Measurements from ENCODE around the gene KCNT2. TPM values are rescaled to one million over a fixed set of nuclear protein-coding genes. Genes with fewer than 3 reads are reported as not detected.

Gene KCNT2
- total and polyA plus RNA-seq, 9 donors = 4.8 to 10.6 (median 8.4) TPM

- Histone ChIP-seq H3K27me3 (ENCODE audit: control insufficient read depth, insufficient read depth, low read length) (no peaks in the 10 kb centered on the region), H3K27ac (ENCODE audit: low read length) (no peak overlapping the region), H3K9me3 (replicated peaks; ENCODE audit: control insufficient read depth, low read depth, low read length) (no peaks in the 10 kb centered on the region), H3K4me1 (ENCODE audit: control insufficient read depth, insufficient read depth, low read length) (no peaks in the 10 kb centered on the region), H3K36me3 (ENCODE audit: control insufficient read depth, insufficient read depth, low read length) (no peaks in the 10 kb centered on the region), H3K4me3 (ENCODE audit: low read length) (no peak overlapping the region)
- DNase-seq = no peak
- WGBS (ENCODE audit: insufficient coverage) = no CpG with 5 or more reads among the region's 2 CpGs
Observed at GRCh38 chr1:196438329-196438728, 169.9 kb downstream of the KCNT2 start.

GRCh38 chr1:196437671-196438070 is 170.6 kb downstream of the KCNT2 start:
- Histone ChIP-seq H3K27ac (ENCODE audit: low read length) (no peak overlapping the region), H3K4me1 (ENCODE audit: control insufficient read depth, insufficient read depth, low read length) (no peaks in the 10 kb centered on the region), H3K36me3 (ENCODE audit: control insufficient read depth, insufficient read depth, low read length) (no peaks in the 10 kb centered on the region), H3K4me3 (ENCODE audit: low read length) (no peak overlapping the region), H3K9me3 (replicated peaks; ENCODE audit: control insufficient read depth, low read depth, low read length) (no peaks in the 10 kb centered on the region), H3K27me3 (ENCODE audit: control insufficient read depth, insufficient read depth, low read length) (no peaks in the 10 kb centered on the region)
- DNase-seq = no peak

GRCh38 chr1:196433000-196433399 is 175.2 kb downstream of the KCNT2 start:
- no peaks in the 10 kb centered on the region for H3K27me3 ChIP-seq (ENCODE audit: control insufficient read depth, insufficient read depth, low read length)
- H3K4me1 ChIP-seq (ENCODE audit: control insufficient read depth, insufficient read depth, low read length) = no peaks in the 10 kb centered on the region
- no peaks in the 10 kb centered on the region for H3K36me3 ChIP-seq (ENCODE audit: control insufficient read depth, insufficient read depth, low read length)
- no peak overlapping the region for H3K4me3 ChIP-seq (ENCODE audit: low read length)
- no peak overlapping the region for H3K27ac ChIP-seq (ENCODE audit: low read length)
- DNase-seq = no peak
- no peaks in the 10 kb centered on the region for H3K9me3 ChIP-seq (replicated peaks; ENCODE audit: control insufficient read depth, low read depth, low read length)

GRCh38 chr1:196427976-196428734 is 180.1 kb downstream of the KCNT2 start:
- Histone ChIP-seq H3K9me3 (replicated peaks; ENCODE audit: control insufficient read depth, low read depth, low read length) (no peaks in the 10 kb centered on the region), H3K27me3 (ENCODE audit: control insufficient read depth, insufficient read depth, low read length) (no peaks in the 10 kb centered on the region), H3K4me3 (ENCODE audit: low read length) (no peak overlapping the region), H3K36me3 (ENCODE audit: control insufficient read depth, insufficient read depth, low read length) (no peaks in the 10 kb centered on the region), H3K27ac (ENCODE audit: low read length) (no peak overlapping the region), H3K4me1 (ENCODE audit: control insufficient read depth, insufficient read depth, low read length) (no peaks in the 10 kb centered on the region)
- no peak for DNase-seq
- WGBS (ENCODE audit: insufficient coverage) = no CpG with 5 or more reads among the region's 5 CpGs

- WGBS (ENCODE audit: insufficient coverage) = no CpG with 5 or more reads among the region's 1 CpG
- Histone ChIP-seq H3K27ac (ENCODE audit: low read length) (no peak overlapping the region), H3K36me3 (ENCODE audit: control insufficient read depth, insufficient read depth, low read length) (no peaks in the 10 kb centered on the region), H3K4me1 (ENCODE audit: control insufficient read depth, insufficient read depth, low read length) (no peaks in the 10 kb centered on the region), H3K4me3 (ENCODE audit: low read length) (no peak overlapping the region), H3K9me3 (replicated peaks; ENCODE audit: control insufficient read depth, low read depth, low read length) (no peaks in the 10 kb centered on the region), H3K27me3 (ENCODE audit: control insufficient read depth, insufficient read depth, low read length) (no peaks in the 10 kb centered on the region)
- no peak for DNase-seq
Observed at GRCh38 chr1:196425513-196425912, 182.7 kb downstream of the KCNT2 start.

GRCh38 chr1:196423612-196424011 is 184.6 kb downstream of the KCNT2 start:
- no peak overlapping the region for H3K27ac ChIP-seq (ENCODE audit: low read length)
- no peaks in the 10 kb centered on the region for H3K9me3 ChIP-seq (replicated peaks; ENCODE audit: control insufficient read depth, low read depth, low read length)
- H3K27me3 ChIP-seq (ENCODE audit: control insufficient read depth, insufficient read depth, low read length) = no peaks in the 10 kb centered on the region
- no peak overlapping the region for H3K4me3 ChIP-seq (ENCODE audit: low read length)
- H3K36me3 ChIP-seq (ENCODE audit: control insufficient read depth, insufficient read depth, low read length) = no peaks in the 10 kb centered on the region
- DNase-seq = peak; percentile 13
- no peaks in the 10 kb centered on the region for H3K4me1 ChIP-seq (ENCODE audit: control insufficient read depth, insufficient read depth, low read length)

- Histone ChIP-seq H3K27ac (ENCODE audit: low read length) (no peak overlapping the region), H3K4me3 (ENCODE audit: low read length) (no peak overlapping the region), H3K36me3 (ENCODE audit: control insufficient read depth, insufficient read depth, low read length) (no peaks in the 10 kb centered on the region), H3K9me3 (replicated peaks; ENCODE audit: control insufficient read depth, low read depth, low read length) (no peaks in the 10 kb centered on the region), H3K4me1 (ENCODE audit: control insufficient read depth, insufficient read depth, low read length) (no peaks in the 10 kb centered on the region), H3K27me3 (ENCODE audit: control insufficient read depth, insufficient read depth, low read length) (no peaks in the 10 kb centered on the region)
- DNase-seq = no peak
- 80% methylated on average over 1 of the region's 1 CpG for WGBS (ENCODE audit: insufficient coverage)
Observed at GRCh38 chr1:196418772-196419171, 189.5 kb downstream of the KCNT2 start.

GRCh38 chr1:196415978-196416377 is 192.3 kb downstream of the KCNT2 start:
- no peaks in the 10 kb centered on the region for H3K27me3 ChIP-seq (ENCODE audit: control insufficient read depth, insufficient read depth, low read length)
- no peaks in the 10 kb centered on the region for H3K4me1 ChIP-seq (ENCODE audit: control insufficient read depth, insufficient read depth, low read length)
- H3K27ac ChIP-seq (ENCODE audit: low read length) = no peak overlapping the region
- no peaks in the 10 kb centered on the region for H3K36me3 ChIP-seq (ENCODE audit: control insufficient read depth, insufficient read depth, low read length)
- no peak overlapping the region for H3K4me3 ChIP-seq (ENCODE audit: low read length)
- no peaks in the 10 kb centered on the region for H3K9me3 ChIP-seq (replicated peaks; ENCODE audit: control insufficient read depth, low read depth, low read length)
- no CpG with 5 or more reads among the region's 1 CpG for WGBS (ENCODE audit: insufficient coverage)
- no peak for DNase-seq

- Histone ChIP-seq H3K27ac (ENCODE audit: low read length) (no peak overlapping the region), H3K4me1 (ENCODE audit: control insufficient read depth, insufficient read depth, low read length) (no peaks in the 10 kb centered on the region), H3K27me3 (ENCODE audit: control insufficient read depth, insufficient read depth, low read length) (no peaks in the 10 kb centered on the region), H3K4me3 (ENCODE audit: low read length) (no peak overlapping the region), H3K36me3 (ENCODE audit: control insufficient read depth, insufficient read depth, low read length) (no peaks in the 10 kb centered on the region), H3K9me3 (replicated peaks; ENCODE audit: control insufficient read depth, low read depth, low read length) (no peaks in the 10 kb centered on the region)
- WGBS (ENCODE audit: insufficient coverage) = no CpG with 5 or more reads among the region's 2 CpGs
- no peak for DNase-seq
Observed at GRCh38 chr1:196412326-196412725, 195.9 kb downstream of the KCNT2 start.

GRCh38 chr1:196410768-196411167 is 197.5 kb downstream of the KCNT2 start:
- Histone ChIP-seq H3K36me3 (ENCODE audit: control insufficient read depth, insufficient read depth, low read length) (no peaks in the 10 kb centered on the region), H3K4me1 (ENCODE audit: control insufficient read depth, insufficient read depth, low read length) (no peaks in the 10 kb centered on the region), H3K9me3 (replicated peaks; ENCODE audit: control insufficient read depth, low read depth, low read length) (no peaks in the 10 kb centered on the region), H3K27me3 (ENCODE audit: control insufficient read depth, insufficient read depth, low read length) (no peaks in the 10 kb centered on the region), H3K4me3 (ENCODE audit: low read length) (no peak overlapping the region), H3K27ac (ENCODE audit: low read length) (no peak overlapping the region)
- DNase-seq = no peak

- DNase-seq = no peak
- WGBS (ENCODE audit: insufficient coverage) = no CpG with 5 or more reads among the region's 2 CpGs
Observed at GRCh38 chr1:196409586-196409985, 198.7 kb downstream of the KCNT2 start.

More at GRCh38 chr1:196409586-196409985, 198.7 kb downstream of the KCNT2 start:
- H3K9me3 ChIP-seq (replicated peaks; ENCODE audit: control insufficient read depth, low read depth, low read length) = no peaks in the 10 kb centered on the region
- no peak overlapping the region for H3K27ac ChIP-seq (ENCODE audit: low read length)
- H3K4me3 ChIP-seq (ENCODE audit: low read length) = no peak overlapping the region
- no peaks in the 10 kb centered on the region for H3K4me1 ChIP-seq (ENCODE audit: control insufficient read depth, insufficient read depth, low read length)
- H3K27me3 ChIP-seq (ENCODE audit: control insufficient read depth, insufficient read depth, low read length) = no peaks in the 10 kb centered on the region
- no peaks in the 10 kb centered on the region for H3K36me3 ChIP-seq (ENCODE audit: control insufficient read depth, insufficient read depth, low read length)

Data from muscle of leg (tissue), 11 donors.